Stimulated activated CD4-positive, alpha-beta T cell treated with anti-CD3 and anti-CD28 coated beads, Interleukin-2, amount 100 ng/mL, for 24 hours (primary cell): Measurements from ENCODE around the gene RNF19B.

Experiments used
- DNase-seq, 2 donors: peaks; one replicate each; pipeline ENCODE4 v3.0.0-alpha.2; 2020

Gene RNF19B

DNA sequence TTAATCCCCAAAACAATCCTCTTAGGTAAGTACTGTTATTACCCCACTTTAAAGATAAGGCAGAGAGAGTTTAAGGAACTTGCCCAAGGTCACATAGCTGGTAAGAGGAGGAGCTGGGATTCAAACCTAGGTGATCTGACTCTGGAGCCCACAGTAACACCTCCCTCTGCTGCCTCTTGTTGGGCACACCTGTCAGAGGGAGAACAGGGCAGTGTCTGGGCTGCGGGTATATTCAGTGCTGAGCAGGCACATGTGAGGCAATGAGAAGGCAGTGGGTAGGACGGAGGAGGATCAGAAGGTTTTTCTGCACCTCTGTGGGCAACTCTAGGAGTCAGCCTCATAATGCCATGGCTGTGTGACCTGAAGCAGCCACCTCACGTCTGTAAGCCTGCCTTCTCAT, 76.5 kb downstream of the RNF19B start:
- no peak for DNase-seq

DNA sequence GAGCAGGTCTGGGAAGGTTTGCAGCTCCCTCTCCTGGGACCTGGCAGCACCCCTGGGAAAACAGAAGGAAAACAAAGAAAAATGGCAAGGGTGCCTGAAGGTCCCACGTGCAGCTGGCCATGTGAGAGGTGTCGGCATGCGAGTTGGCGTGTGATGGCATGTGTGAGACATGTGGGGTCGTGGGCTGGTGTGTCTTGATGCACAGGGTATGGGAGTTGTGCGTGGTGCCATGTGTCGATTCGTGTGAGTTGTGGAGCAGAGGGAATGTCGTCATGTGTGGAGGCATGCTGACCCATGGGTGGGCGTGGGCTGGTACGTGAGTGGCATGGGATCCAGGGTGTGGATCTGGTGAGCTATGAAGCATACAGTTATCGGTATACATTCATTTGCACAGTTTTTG, 77.0 kb downstream of the RNF19B start:
- DNase-seq, result no peak

DNA sequence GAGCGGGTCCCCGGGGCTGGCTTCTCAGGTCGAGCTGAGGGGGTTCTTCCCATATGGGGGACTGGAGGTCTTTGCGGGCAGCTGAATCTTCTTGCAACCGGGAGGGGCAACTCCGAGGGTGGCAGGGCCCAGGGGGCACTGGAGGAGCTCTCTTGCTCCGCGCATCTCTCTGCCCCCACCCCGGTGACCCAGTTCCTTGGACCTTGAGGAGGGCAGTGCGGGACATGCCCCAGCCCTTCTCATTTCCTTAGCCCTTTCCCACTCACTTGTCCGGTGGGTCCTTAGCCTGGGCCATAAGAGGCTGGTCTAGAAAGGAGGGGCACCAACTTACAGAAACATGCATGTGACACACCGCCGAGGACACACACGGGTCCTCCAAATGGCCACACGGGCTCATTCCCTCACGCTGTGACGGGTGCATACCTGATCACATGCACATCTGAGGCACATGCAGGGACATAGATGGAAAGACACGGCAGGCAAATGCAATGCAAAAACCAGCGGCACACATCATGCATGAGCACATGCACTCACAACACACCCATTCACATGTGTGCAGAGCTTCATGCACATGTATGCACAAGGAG, 77.7 kb downstream of the RNF19B start:
- DNase-seq, result no peak
